Endodermal cell (in vitro differentiated cells): ENCODE results near the gene UBXN10. TPM values are rescaled to one million over a fixed set of nuclear protein-coding genes. Genes with fewer than 3 reads are reported as not detected.

Experiments
- DNase-seq: peaks from one replicate; pipeline ENCODE4 v3.0.0-alpha.2; 2017
- H3K27ac ChIP-seq: 2 replicates; pipeline ENCODE4 v1.5.1; 2013; ENCODE audit warnings: mild to moderate bottlenecking, low read depth, low read length, moderate library complexity
- H3K27me3 ChIP-seq: 2 replicates; pipeline ENCODE4 v1.6.1; 2013; ENCODE audit warnings: mild to moderate bottlenecking, low read length, moderate library complexity; ENCODE audit not compliant: insufficient read depth, control insufficient read depth, poor library complexity, severe bottlenecking
- H3K36me3 ChIP-seq: 2 replicates; pipeline ENCODE4 v1.7.0; 2013; ENCODE audit warnings: mild to moderate bottlenecking, low read length, moderate library complexity; ENCODE audit not compliant: control insufficient read depth, insufficient read depth
- H3K4me1 ChIP-seq: one replicate; pipeline ENCODE4 v1.7.0; 2013; ENCODE audit warnings: low read length; ENCODE audit not compliant: control insufficient read depth, insufficient read depth
- H3K4me3 ChIP-seq: 2 replicates; pipeline ENCODE4 v1.5.1; 2013; ENCODE audit warnings: mild to moderate bottlenecking, low read length, moderate library complexity
- H3K9ac ChIP-seq: 2 replicates; pipeline ENCODE4 v1.6.1; 2013; ENCODE audit warnings: mild to moderate bottlenecking, low read length, moderate library complexity; ENCODE audit not compliant: poor library complexity, severe bottlenecking; ENCODE audit errors: extremely low read depth
- H3K9me3 ChIP-seq: 2 replicates; pipeline ENCODE4 v1.6.1; 2013; ENCODE audit warnings: mild to moderate bottlenecking, low read length, moderate library complexity; ENCODE audit not compliant: control insufficient read depth
- H3K27ac Mint-ChIP-seq: 2 replicates; pipeline ENCODE4 v1.8.0; 2020; ENCODE audit warnings: mixed read lengths
- H3K27me3 Mint-ChIP-seq: 2 replicates; pipeline ENCODE4 v1.8.0; 2021; ENCODE audit warnings: mild to moderate bottlenecking, mixed read lengths; ENCODE audit not compliant: insufficient read depth
- H3K36me3 Mint-ChIP-seq: 2 replicates; pipeline ENCODE4 v1.8.0; 2020; ENCODE audit warnings: low read depth, mixed read lengths
- H3K4me1 Mint-ChIP-seq: 2 replicates; pipeline ENCODE4 v1.8.0; 2020; ENCODE audit warnings: mixed read lengths
- H3K4me3 Mint-ChIP-seq: 2 replicates; pipeline ENCODE4 v1.8.0; 2020; ENCODE audit warnings: mild to moderate bottlenecking, moderate library complexity, mixed read lengths
- H3K9me3 Mint-ChIP-seq: 2 replicates; pipeline ENCODE4 v1.8.0; 2020; ENCODE audit warnings: mild to moderate bottlenecking, mixed read lengths
- CTCF ChIP-seq: fragments of 200-600 bp; sonication (generic); conservative IDR thresholded peaks from 2 replicates; pipeline ENCODE4 v1.5.0; 2021; ENCODE audit warnings: antibody characterized with exemption, mild to moderate bottlenecking
- WGBS, 2 experiments: methylation state at CpG; one replicate each; pipeline versions ENCODE4 v1.1.5 to v1.1.7; 2013; ENCODE audit warnings: missing lambda C conversion rate in 2 of 2, mixed read lengths in 1 of 2; ENCODE audit not compliant: insufficient coverage in 1 of 2, insufficient read length in 1 of 2; 5-methylcytosine and 5-hydroxymethylcytosine counted together
- total RNA-seq, 2 donors: library from RNA; stranded (reverse); fragmentation: NEBNext Ultra II Directional in 1 of 2; extraction: Animal tissue kit (Norgen Biotek cat#: 25700) in 1 of 2; gene quantifications; 2 replicates in 1 of 2; 3 replicates in 1 of 2; pipeline ENCODE4 v1.2.1, GENCODE V29; 2021

Gene UBXN10
- total RNA-seq, 2 donors from 2014 or later = 1.7 to 2.6 TPM

GRCh38 chr1:20190256-20191160 lies 4.6 kb downstream of the UBXN10 start:
- Histone ChIP-seq H3K9ac (no peak overlapping the region), H3K36me3 (no peaks in the 10 kb centered on the region), H3K27me3 (peaks cover 2% of the 10 kb centered on the region), H3K4me1 (peaks cover 6% of the 10 kb centered on the region), H3K4me3 (no peak overlapping the region), H3K9me3 (no peaks in the 10 kb centered on the region), H3K27ac (no peak overlapping the region)
- Mint-ChIP-seq H3K4me3 (no peak overlapping the region), H3K27ac (no peak overlapping the region), H3K9me3 (no peaks in the 10 kb centered on the region), H3K27me3 (peaks cover 19% of the 10 kb centered on the region), H3K36me3 (peaks cover 4% of the 10 kb centered on the region), H3K4me1 (peaks cover 19% of the 10 kb centered on the region)
- WGBS, 2 experiments = 92 to 93% methylated on average over 18 to 19 of the region's 19 CpGs
- DNase-seq = no peak
- no peak for TF ChIP-seq CTCF

DNA sequence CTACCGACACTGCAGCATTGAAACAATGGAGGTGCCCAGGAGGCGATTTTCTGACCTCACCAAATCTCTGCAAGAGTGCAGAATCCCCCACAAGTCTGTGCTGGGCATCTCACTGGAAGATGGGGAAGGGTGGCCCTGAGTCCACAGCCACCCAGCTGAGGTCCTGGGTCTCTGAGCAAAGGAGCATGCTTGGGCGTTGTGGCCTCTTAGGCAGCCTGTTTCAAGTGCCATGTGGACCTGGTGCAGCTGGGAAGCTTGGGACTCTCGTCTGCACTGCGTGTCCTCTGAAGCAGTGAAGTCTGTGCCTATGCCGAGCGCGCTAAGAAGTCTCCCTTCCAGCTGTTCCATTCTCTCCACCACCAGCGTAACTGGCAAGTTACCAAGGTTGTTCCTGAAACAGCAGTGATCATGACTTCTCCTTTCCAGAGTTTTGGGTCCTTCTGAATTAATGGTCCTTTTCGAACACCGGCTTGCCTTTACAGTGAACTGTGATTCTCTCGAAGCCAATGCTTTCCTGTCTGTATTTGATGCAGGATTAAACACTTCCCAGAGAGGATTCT lies 5.5 kb downstream of the UBXN10 start:
- peaks cover 19% of the 10 kb centered on the region for H3K27me3 Mint-ChIP-seq
- H3K4me1 Mint-ChIP-seq = peaks cover 18% of the 10 kb centered on the region

GRCh38 chr1:20192364-20192763 lies 6.5 kb downstream of the UBXN10 start:
- 91 to 92% methylated on average over 5 of the region's 5 CpGs for WGBS, 2 experiments
- Histone ChIP-seq H3K27me3 (no peaks in the 10 kb centered on the region), H3K4me1 (peaks cover under 1% of the 10 kb centered on the region), H3K4me3 (no peak overlapping the region), H3K36me3 (no peaks in the 10 kb centered on the region), H3K9me3 (no peaks in the 10 kb centered on the region), H3K9ac (no peak overlapping the region), H3K27ac (no peak overlapping the region)
- Mint-ChIP-seq H3K4me3 (no peak overlapping the region), H3K4me1 (peaks cover 10% of the 10 kb centered on the region), H3K27ac (no peak overlapping the region), H3K27me3 (peaks cover 16% of the 10 kb centered on the region), H3K9me3 (no peaks in the 10 kb centered on the region), H3K36me3 (peaks cover 4% of the 10 kb centered on the region)
- no peak for DNase-seq
- TF ChIP-seq CTCF = no peak

More for the DNA sequence above, 5.5 kb downstream of the UBXN10 start:
- Histone ChIP-seq H3K9ac (no peak overlapping the region), H3K27me3 (no peaks in the 10 kb centered on the region), H3K27ac (no peak overlapping the region), H3K4me3 (no peak overlapping the region), H3K4me1 (peaks cover 6% of the 10 kb centered on the region), H3K9me3 (no peaks in the 10 kb centered on the region), H3K36me3 (no peaks in the 10 kb centered on the region)
- Mint-ChIP-seq H3K27ac (no peak overlapping the region), H3K9me3 (no peaks in the 10 kb centered on the region), H3K4me3 (no peak overlapping the region), H3K36me3 (peaks cover 4% of the 10 kb centered on the region)
- no peak for DNase-seq
- TF ChIP-seq CTCF = no peak
- 82 to 90% methylated on average over 6 to 12 of the region's 12 CpGs for WGBS, 2 experiments
